Activated T-cell treated with anti-CD3 and anti-CD28 coated beads, Interleukin-2, amount 50 U/mL, for 72 hours (primary cell): ENCODE results near the gene HCRTR1. TPM values are rescaled to one million over a fixed set of nuclear protein-coding genes. Genes with fewer than 3 reads are reported as not detected.

Experiments used
- total RNA-seq, 2 donors: library from RNA; stranded (reverse); gene quantifications; one replicate each; pipeline ENCODE4 v1.2.3, GENCODE V29; 2022

HCRTR1 gene
- total RNA-seq, 2 donors from 2014 or later: not detected

Other genes with a start within 250 kb of the HCRTR1 start
- gene FABP3, start 244.6 kb upstream of the HCRTR1 start, total RNA-seq: not detected
- under 1 TPM; 0.23 to 0.31 TPM for gene SERINC2, start 204.5 kb upstream of the HCRTR1 start, total RNA-seq
- gene TINAGL1, start 41.2 kb upstream of the HCRTR1 start, total RNA-seq: not detected
- 10 to 100 TPM; 55.1 to 63.1 TPM for gene PEF1, start 27.2 kb downstream of the HCRTR1 start, total RNA-seq
- under 1 TPM; 0.49 to 0.82 TPM for gene COL16A1, start 86.3 kb downstream of the HCRTR1 start, total RNA-seq
- 1 to 10 TPM; 1.0 to 2.3 TPM for gene ADGRB2, start 146.7 kb downstream of the HCRTR1 start, total RNA-seq
- 1 to 10 TPM in 1 of 2 donors, under 1 TPM in 1; 0.74 to 1.0 TPM for gene SPOCD1, start 198.3 kb downstream of the HCRTR1 start, total RNA-seq